HFF-Myc (cell line): ENCODE data around the gene NDUFB6.

Source experiments
- DNase-seq: peaks from one replicate; pipeline ENCODE4 v3.0.0-alpha.2; 2011; ENCODE audit warnings: low read depth; ENCODE audit errors: extremely low read depth
- H3K4me3 ChIP-seq: replicated peaks from 2 replicates; pipeline ENCODE4 v1.5.1; 2011; ENCODE audit warnings: low read depth, mild to moderate bottlenecking, control low read depth, low read length
- CTCF ChIP-seq: IDR thresholded peaks from 2 replicates; pipeline ENCODE4 v1.5.1; 2012; ENCODE audit warnings: mild to moderate bottlenecking, low read depth, low read length, control low read depth; ENCODE audit errors: missing control alignments

The NDUFB6 gene

GRCh38 chr9:32581512-32582143 lies 8.7 kb upstream of the NDUFB6 start:
- no peak overlapping the region for H3K4me3 ChIP-seq
- peak; percentile 59 for TF ChIP-seq CTCF
- DNase-seq: peak; percentile 11

GRCh38 chr9:32580631-32581300 lies 7.8 kb upstream of the NDUFB6 start:
- no peak for DNase-seq
- H3K4me3 ChIP-seq: no peak overlapping the region
- no peak for TF ChIP-seq CTCF

GRCh38 chr9:32579706-32580331 lies 6.9 kb upstream of the NDUFB6 start:
- peak; percentile 24 for DNase-seq
- no peak overlapping the region for H3K4me3 ChIP-seq
- peak; percentile 97 for TF ChIP-seq CTCF

GRCh38 chr9:32578976-32579375 lies 6.0 kb upstream of the NDUFB6 start:
- no peak for TF ChIP-seq CTCF
- H3K4me3 ChIP-seq: no peak overlapping the region
- DNase-seq: no peak

- H3K4me3 ChIP-seq: no peak overlapping the region
- no peak for DNase-seq
- no peak for TF ChIP-seq CTCF
Measured at GRCh38 chr9:32577316-32577715, 4.4 kb upstream of the NDUFB6 start.

GRCh38 chr9:32574858-32575257 lies 1.9 kb upstream of the NDUFB6 start:
- no peak for TF ChIP-seq CTCF
- no peak for DNase-seq
- no peak overlapping the region for H3K4me3 ChIP-seq
